K562 (cell line): ENCODE measurements around the gene SH3GLB2. TPM values are rescaled to one million over a fixed set of nuclear protein-coding genes. Genes with fewer than 3 reads are reported as not detected.

Source experiments
- ADNP ChIP-seq: fragments of 200-800 bp; sonication (Bioruptor generic); IDR thresholded peaks from 2 replicates; pipeline ENCODE4 v1.6.1; 2016; ENCODE audit warnings: missing genetic modification characterization, missing compliant biosample characterization
- ATF1 ChIP-seq, 2 experiments: fragments of 450-650 bp in 1 of 2; IDR thresholded peaks; 2 replicates each; pipeline ENCODE4 v1.6.1; 2016; ENCODE audit warnings: missing compliant biosample characterization in 1 of 2, missing genetic modification characterization in 1 of 2
- CCNT2 ChIP-seq: IDR thresholded peaks from 2 replicates; pipeline ENCODE4 v1.6.1; 2011; ENCODE audit warnings: borderline replicate concordance, low read depth, mild to moderate bottlenecking, moderate library complexity, mixed read lengths, low read length; ENCODE audit not compliant: insufficient read length; ENCODE audit errors: extremely low read depth
- GATA2 ChIP-seq: sonication (generic); formaldehyde crosslinking; IDR thresholded peaks from 2 replicates; pipeline ENCODE4 v1.4.0; 2020; ENCODE audit warnings: mild to moderate bottlenecking, missing genetic modification reagents
- ID3 ChIP-seq, 2 experiments: fragments of 250-450 bp in 1 of 2; fragments of 450-650 bp in 1 of 2; sonication (Bioruptor Pico) in 1 of 2; IDR thresholded peaks; 2 replicates each; pipeline versions ENCODE4 v1.6.1 to v1.8.0; 2016 to 2021; ENCODE audit warnings: mild to moderate bottlenecking in 2 of 2, moderate library complexity in 2 of 2, missing compliant biosample characterization in 1 of 2, missing genetic modification characterization in 1 of 2
- MXD1 ChIP-seq: fragments of 250-450 bp; sonication (Bioruptor Pico); IDR thresholded peaks from 2 replicates; pipeline ENCODE4 v1.8.0; 2021; ENCODE audit warnings: borderline replicate concordance, mild to moderate bottlenecking, moderate library complexity; ENCODE audit not compliant: poor library complexity, severe bottlenecking
- MYBL2 ChIP-seq, 2 experiments: fragments of 450-650 bp in 1 of 2; sonication (generic) in 1 of 2; formaldehyde crosslinking in 1 of 2; IDR thresholded peaks; 2 replicates each; pipeline versions ENCODE4 v1.6.1 to v1.8.1; 2017 to 2022; ENCODE audit warnings: borderline replicate concordance in 1 of 2, inconsistent platforms in 1 of 2, low read depth in 1 of 2, mild to moderate bottlenecking in 1 of 2, missing genetic modification reagents in 1 of 2, moderate library complexity in 1 of 2
- NR1H2 ChIP-seq: sonication (generic); formaldehyde crosslinking; IDR thresholded peaks from 2 replicates; pipeline ENCODE4 v1.4.0; 2020; ENCODE audit warnings: mild to moderate bottlenecking, missing genetic modification reagents
- PML ChIP-seq: IDR thresholded peaks from 2 replicates; pipeline ENCODE4 v1.6.1; 2012; ENCODE audit warnings: low read length, inconsistent platforms
- SMARCC2 ChIP-seq: fragments of 450-650 bp; IDR thresholded peaks from 2 replicates; pipeline ENCODE4 v1.6.1; 2017; ENCODE audit warnings: antibody characterized with exemption, moderate library complexity, mild to moderate bottlenecking, low read depth
- TAF15 ChIP-seq: fragments of 200-400 bp; formaldehyde crosslinking; IDR thresholded peaks from 2 replicates; pipeline ENCODE4 v1.6.1; 2017; ENCODE audit warnings: mild to moderate bottlenecking, low read depth, low read length, moderate library complexity
- ZBTB12 ChIP-seq: fragments of 250-450 bp; sonication (Bioruptor Pico); IDR thresholded peaks from 2 replicates; pipeline ENCODE4 v1.4.0; 2020
- ZNF766 ChIP-seq: fragments of 200-800 bp; sonication (Bioruptor generic); conservative IDR thresholded peaks from 2 replicates; pipeline ENCODE4 v1.6.1; 2016; ENCODE audit warnings: missing genetic modification characterization, missing compliant biosample characterization
- polyA plus RNA-seq, 8 experiments: library from polyadenylated mRNA; depleted of rRNA in 4 of 8; stranded (reverse) in 5 of 8; unstranded in 3 of 8; fragments of >200 nt; fragmentation: Nextera tagmentation in 2 of 8; fragmentation: Illumina TruSeq in 1 of 8; extraction: Ambion mirVana in 2 of 8; extraction: Trizol in 1 of 8; gene quantifications; 2 replicates each; pipeline versions ENCODE4 v1.2.1 to v1.2.3, GENCODE V29; 2011 to 2014; ENCODE audit warnings: inconsistent platforms in 1 of 8, missing spikeins in 1 of 8
- total RNA-seq, 7 experiments: library from RNA; depleted of rRNA in 6 of 7; stranded (reverse); fragments of >200 nt in 6 of 7; fragmentation: Illumina TruSeq in 2 of 7; extraction: Trizol in 2 of 7; gene quantifications; 2 replicates each; pipeline versions ENCODE4 v1.2.1 to v1.2.3, GENCODE V29; 2011 to 2021; ENCODE audit warnings: low replicate concordance in 1 of 7
- TF ChIP-seq, protein P1 (sequence below), 2 experiments: fragments of 450-650 bp; IDR thresholded peaks; 2 replicates each; pipeline ENCODE4 v1.6.1; 2016
- TF ChIP-seq, protein P2 (sequence below): sonication (generic); formaldehyde crosslinking; IDR thresholded peaks from 2 replicates; pipeline ENCODE4 v1.8.1; 2023; ENCODE audit warnings: mild to moderate bottlenecking, missing genetic modification reagents

Gene SH3GLB2
- total and polyA plus RNA-seq, 9 of the 15 experiments (the other 6 are each of a cell fraction or from before 2014, with no cell fraction given): 0.20 to 118 (median 58.8) TPM

- TF ChIP-seq GATA2 (peak; percentile 100), ID3 (CRISPR knock-in tag; IDR thresholded peaks at IDR 0.05) (no peak), ID3 (tag; IDR thresholded peaks at IDR 0.05) (peak; percentile 96), MYBL2 (IDR thresholded peaks at IDR 0.05; ENCODE audit: low read depth) (no peak), MYBL2 (CRISPR knock-in tag; IDR thresholded peaks at IDR 0.05; ENCODE audit: borderline replicate concordance) (no peak), ATF1 (CRISPR knock-in tag; IDR thresholded peaks at IDR 0.05) (no peak), ATF1 (tag; IDR thresholded peaks at IDR 0.05) (peak; percentile 67), CCNT2 (peak; percentile 100), TAF15 (no peak), ADNP (tag) (no peak), PML (peak; percentile 99), ZNF766 (peak; percentile 92), SMARCC2 (peak; percentile 94), MXD1 (peak; percentile 4), NR1H2 (CRISPR knock-in tag) (0 out of 2 replicates have a peak, but pooled peaks have one; percentile 66), ZBTB12 (peak; percentile 21; the same call in 1 of the 2 replicates)
- TF ChIP-seq, protein P1, sequence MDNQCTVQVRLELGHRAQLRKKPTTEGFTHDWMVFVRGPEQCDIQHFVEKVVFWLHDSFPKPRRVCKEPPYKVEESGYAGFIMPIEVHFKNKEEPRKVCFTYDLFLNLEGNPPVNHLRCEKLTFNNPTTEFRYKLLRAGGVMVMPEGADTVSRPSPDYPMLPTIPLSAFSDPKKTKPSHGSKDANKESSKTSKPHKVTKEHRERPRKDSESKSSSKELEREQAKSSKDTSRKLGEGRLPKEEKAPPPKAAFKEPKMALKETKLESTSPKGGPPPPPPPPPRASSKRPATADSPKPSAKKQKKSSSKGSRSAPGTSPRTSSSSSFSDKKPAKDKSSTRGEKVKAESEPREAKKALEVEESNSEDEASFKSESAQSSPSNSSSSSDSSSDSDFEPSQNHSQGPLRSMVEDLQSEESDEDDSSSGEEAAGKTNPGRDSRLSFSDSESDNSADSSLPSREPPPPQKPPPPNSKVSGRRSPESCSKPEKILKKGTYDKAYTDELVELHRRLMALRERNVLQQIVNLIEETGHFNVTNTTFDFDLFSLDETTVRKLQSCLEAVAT (IDR thresholded peaks at IDR 0.05): peak; percentile 26 to 98; a peak in 2 of 4 replicates
- TF ChIP-seq, protein P2, sequence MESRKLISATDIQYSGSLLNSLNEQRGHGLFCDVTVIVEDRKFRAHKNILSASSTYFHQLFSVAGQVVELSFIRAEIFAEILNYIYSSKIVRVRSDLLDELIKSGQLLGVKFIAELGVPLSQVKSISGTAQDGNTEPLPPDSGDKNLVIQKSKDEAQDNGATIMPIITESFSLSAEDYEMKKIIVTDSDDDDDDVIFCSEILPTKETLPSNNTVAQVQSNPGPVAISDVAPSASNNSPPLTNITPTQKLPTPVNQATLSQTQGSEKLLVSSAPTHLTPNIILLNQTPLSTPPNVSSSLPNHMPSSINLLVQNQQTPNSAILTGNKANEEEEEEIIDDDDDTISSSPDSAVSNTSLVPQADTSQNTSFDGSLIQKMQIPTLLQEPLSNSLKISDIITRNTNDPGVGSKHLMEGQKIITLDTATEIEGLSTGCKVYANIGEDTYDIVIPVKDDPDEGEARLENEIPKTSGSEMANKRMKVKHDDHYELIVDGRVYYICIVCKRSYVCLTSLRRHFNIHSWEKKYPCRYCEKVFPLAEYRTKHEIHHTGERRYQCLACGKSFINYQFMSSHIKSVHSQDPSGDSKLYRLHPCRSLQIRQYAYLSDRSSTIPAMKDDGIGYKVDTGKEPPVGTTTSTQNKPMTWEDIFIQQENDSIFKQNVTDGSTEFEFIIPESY (CRISPR knock-in tag): peak; percentile 85
These were observed 41.1 kb upstream of the SH3GLB2 start (continued) for GRCh38 chr9:129068990-129069861.
